Measurements from ENCODE around the gene ZSCAN5B. TPM values are rescaled to one million over a fixed set of nuclear protein-coding genes. Genes with fewer than 3 reads are reported as not detected.
"Not testable (repeated sequence)": the region's sequence is repeated elsewhere in the genome, so short reads cannot be mapped to it uniquely, and the experiment has no call there.

Gene ZSCAN5B
- total RNA-seq, 1 donor from 2014 or later: not detected

GRCh38 chr19:56176310-56176709, 21.3 kb downstream of the ZSCAN5B start:
- ATAC-seq (peak; percentile 6), DNase-seq (ENCODE audit: low spot score) (peak; percentile 65)

GRCh38 chr19:56175861-56176307, 21.7 kb downstream of the ZSCAN5B start, which contains the start of gene GALP:
Gene GALP, plus strand, starts transcription at chr19:56176008. Its CDS starts 1,101 bp downstream, at chr19:56177109.
- DNase-seq (ENCODE audit: low spot score) (peak; percentile 90), ATAC-seq (peak; percentile 66)

- no peak for DNase-seq (ENCODE audit: low spot score)
Measured at GRCh38 chr19:56174550-56174949, 23.0 kb downstream of the ZSCAN5B start.

GRCh38 chr19:56174086-56174485, 23.5 kb downstream of the ZSCAN5B start:
- no peak for ATAC-seq
- DNase-seq (ENCODE audit: low spot score): no peak

More at GRCh38 chr19:56174550-56174949, 23.0 kb downstream of the ZSCAN5B start:
- ATAC-seq: no peak

- ATAC-seq: no peak
- DNase-seq (ENCODE audit: low spot score): no peak
Measured at GRCh38 chr19:56170261-56170660, 27.3 kb downstream of the ZSCAN5B start.

GRCh38 chr19:56167064-56167578, 30.5 kb downstream of the ZSCAN5B start:
- ATAC-seq: no peak

GRCh38 chr19:56163097-56163496, 34.5 kb downstream of the ZSCAN5B start:
- DNase-seq (ENCODE audit: low spot score) (no peak), ATAC-seq (no peak)

More at GRCh38 chr19:56167064-56167578, 30.5 kb downstream of the ZSCAN5B start:
- no peak for DNase-seq (ENCODE audit: low spot score)

- peak; percentile 6 for ATAC-seq
Measured at GRCh38 chr19:56162258-56162657, 35.3 kb downstream of the ZSCAN5B start.

GRCh38 chr19:56161534-56161933, 36.0 kb downstream of the ZSCAN5B start:
- DNase-seq (ENCODE audit: low spot score) (no peak), ATAC-seq (peak; percentile 20)

More at GRCh38 chr19:56162258-56162657, 35.3 kb downstream of the ZSCAN5B start:
- DNase-seq (ENCODE audit: low spot score): no peak

GRCh38 chr19:56159622-56160271, 37.8 kb downstream of the ZSCAN5B start:
- no peak for ATAC-seq
- DNase-seq (ENCODE audit: low spot score): no peak

- no peak for DNase-seq (ENCODE audit: low spot score)
- ATAC-seq: no peak
Measured at GRCh38 chr19:56159009-56159559, 38.5 kb downstream of the ZSCAN5B start.

- no peak for ATAC-seq
- no peak for DNase-seq (ENCODE audit: low spot score)
Measured at GRCh38 chr19:56158170-56158757, 39.3 kb downstream of the ZSCAN5B start.

GRCh38 chr19:56156768-56157167, 40.8 kb downstream of the ZSCAN5B start:
- DNase-seq (ENCODE audit: low spot score) (no peak), ATAC-seq (peak; percentile 8)

GRCh38 chr19:56155124-56155687, 42.4 kb downstream of the ZSCAN5B start:
- ATAC-seq: peak; percentile 54

GRCh38 chr19:56153507-56153906, 44.1 kb downstream of the ZSCAN5B start:
- DNase-seq (ENCODE audit: low spot score) (no peak), ATAC-seq (no peak)

More at GRCh38 chr19:56155124-56155687, 42.4 kb downstream of the ZSCAN5B start:
- no peak for DNase-seq (ENCODE audit: low spot score)

- ATAC-seq: no peak
- DNase-seq (ENCODE audit: low spot score): no peak
Measured at GRCh38 chr19:56152644-56153043, 44.9 kb downstream of the ZSCAN5B start.

GRCh38 chr19:56150358-56150757, 47.2 kb downstream of the ZSCAN5B start:
- no peak for ATAC-seq
- DNase-seq (ENCODE audit: low spot score): no peak

- DNase-seq (ENCODE audit: low spot score) (no peak), ATAC-seq (no peak)
Measured at GRCh38 chr19:56149656-56150038, 47.9 kb downstream of the ZSCAN5B start.

- not testable (repeated sequence) for DNase-seq (ENCODE audit: low spot score); ATAC-seq
Measured at GRCh38 chr19:56148955-56149655, 48.5 kb downstream of the ZSCAN5B start.

- ATAC-seq (no peak), DNase-seq (ENCODE audit: low spot score) (no peak)
Measured at GRCh38 chr19:56148096-56148495, 49.5 kb downstream of the ZSCAN5B start.

- ATAC-seq (no peak), DNase-seq (ENCODE audit: low spot score) (no peak)
Measured at GRCh38 chr19:56147307-56147706, 50.3 kb downstream of the ZSCAN5B start.
